ENCODE measurements around the gene SPINDOC. TPM values are rescaled to one million over a fixed set of nuclear protein-coding genes. Genes with fewer than 3 reads are reported as not detected.
"Not testable (repeated sequence)": the region's sequence is repeated elsewhere in the genome, so short reads cannot be mapped to it uniquely, and the experiment has no call there.

The SPINDOC gene
- total RNA-seq, 2 experiments from 2014 or later: 15.3 to 15.4 TPM

GRCh38 chr11:63847363-63847762, 34.1 kb downstream of the SPINDOC start:
- H3K9me3 Mint-ChIP-seq: no peaks in the 10 kb centered on the region
- peaks cover 8% of the 10 kb centered on the region for H3K36me3 Mint-ChIP-seq (ENCODE audit: low read depth)
- H3K27me3 Mint-ChIP-seq (ENCODE audit: low read depth): no peaks in the 10 kb centered on the region
- H3K4me3 Mint-ChIP-seq: no peak overlapping the region
- no peak overlapping the region for H3K27ac Mint-ChIP-seq
- intact Hi-C loops (cut with micrococcal nuclease): no loop called here
- CTCF ChIA-PET: interaction anchor here (1.1 to 1.5 kb wide), 2 partner anchors 10 to 98 kb away, joined by 3 to 6 read pairs; no protein-coding TSS in a partner anchor
- peaks cover 80% of the 10 kb centered on the region for H3K4me1 Mint-ChIP-seq (ENCODE audit: low read depth)
- DNase-seq: no peak

GRCh38 chr11:63849691-63850090, 36.4 kb downstream of the SPINDOC start:
- intact Hi-C loops (cut with micrococcal nuclease): no loop called here
- Mint-ChIP-seq H3K27ac (no peak overlapping the region), H3K4me3 (no peak overlapping the region), H3K4me1 (ENCODE audit: low read depth) (peaks cover 68% of the 10 kb centered on the region), H3K36me3 (ENCODE audit: low read depth) (peaks cover 11% of the 10 kb centered on the region), H3K9me3 (no peaks in the 10 kb centered on the region), H3K27me3 (ENCODE audit: low read depth) (no peaks in the 10 kb centered on the region)
- DNase-seq: no peak
- CTCF ChIA-PET: interaction anchor here (3.0 kb wide), 1 partner anchor 12 kb away, joined by 11 read pairs; no protein-coding TSS in a partner anchor

- intact Hi-C loops (cut with micrococcal nuclease): loop anchor here (1.0 kb wide), 1 partner anchor 12 kb away; the partner anchor contains the start of gene MARK2
- CTCF ChIA-PET: interaction anchor here (0.6 to 3.0 kb wide), 4 partner anchors 8 to 23 kb away, joined by 3 to 11 read pairs (median 3); no protein-coding TSS in a partner anchor
Observed at GRCh38 chr11:63850920-63851319, 37.7 kb downstream of the SPINDOC start.

GRCh38 chr11:63851364-63851763, 38.1 kb downstream of the SPINDOC start:
- Mint-ChIP-seq H3K27me3 (ENCODE audit: low read depth) (no peaks in the 10 kb centered on the region), H3K27ac (peak overlapping the region; percentile 26), H3K36me3 (ENCODE audit: low read depth) (peaks cover 11% of the 10 kb centered on the region), H3K4me3 (peak overlapping the region; percentile 10), H3K4me1 (ENCODE audit: low read depth) (peaks cover 65% of the 10 kb centered on the region), H3K9me3 (no peaks in the 10 kb centered on the region)
- DNase-seq: no peak
- intact Hi-C loops (cut with micrococcal nuclease): loop anchor here (1.0 kb wide), 1 partner anchor 12 kb away; the partner anchor contains the start of gene MARK2
- CTCF ChIA-PET: interaction anchor here (1.2 to 3.0 kb wide), 3 partner anchors 8 to 16 kb away, joined by 3 to 11 read pairs (median 3); no protein-coding TSS in a partner anchor

More at GRCh38 chr11:63850920-63851319, 37.7 kb downstream of the SPINDOC start:
- Mint-ChIP-seq H3K27me3 (ENCODE audit: low read depth) (no peaks in the 10 kb centered on the region), H3K4me3 (no peak overlapping the region), H3K9me3 (no peaks in the 10 kb centered on the region), H3K27ac (no peak overlapping the region), H3K4me1 (ENCODE audit: low read depth) (peaks cover 65% of the 10 kb centered on the region), H3K36me3 (ENCODE audit: low read depth) (peaks cover 12% of the 10 kb centered on the region)
- DNase-seq: no peak

GRCh38 chr11:63853476-63853875, 40.2 kb downstream of the SPINDOC start:
- intact Hi-C loops (cut with micrococcal nuclease): loop anchor here (2.0 kb wide), 1 partner anchor 13 kb away; no protein-coding TSS in a partner anchor
- H3K27ac Mint-ChIP-seq: no peak overlapping the region
- no peak for DNase-seq
- no peaks in the 10 kb centered on the region for H3K27me3 Mint-ChIP-seq (ENCODE audit: low read depth)
- peaks cover 55% of the 10 kb centered on the region for H3K4me1 Mint-ChIP-seq (ENCODE audit: low read depth)
- H3K9me3 Mint-ChIP-seq: no peaks in the 10 kb centered on the region
- peaks cover 11% of the 10 kb centered on the region for H3K36me3 Mint-ChIP-seq (ENCODE audit: low read depth)
- no peak overlapping the region for H3K4me3 Mint-ChIP-seq
- CTCF ChIA-PET: interaction anchor here (0.8 kb wide), 1 partner anchor 12 kb away, joined by 3 read pairs; no protein-coding TSS in a partner anchor

GRCh38 chr11:63854696-63855095, 41.4 kb downstream of the SPINDOC start:
- no peaks in the 10 kb centered on the region for H3K9me3 Mint-ChIP-seq
- H3K36me3 Mint-ChIP-seq (ENCODE audit: low read depth): peaks cover 11% of the 10 kb centered on the region
- H3K27ac Mint-ChIP-seq: no peak overlapping the region
- CTCF ChIA-PET: interaction anchor here (0.6 kb wide), 3 partner anchors 18 to 298 kb away, joined by 3 to 4 read pairs (median 3); no protein-coding TSS in a partner anchor
- DNase-seq: no peak
- H3K4me1 Mint-ChIP-seq (ENCODE audit: low read depth): peaks cover 49% of the 10 kb centered on the region
- H3K27me3 Mint-ChIP-seq (ENCODE audit: low read depth): no peaks in the 10 kb centered on the region
- intact Hi-C loops (cut with micrococcal nuclease): no loop called here
- H3K4me3 Mint-ChIP-seq: no peak overlapping the region

- peaks cover 41% of the 10 kb centered on the region for H3K4me1 Mint-ChIP-seq (ENCODE audit: low read depth)
- intact Hi-C loops (cut with micrococcal nuclease): no loop called here
- H3K27me3 Mint-ChIP-seq (ENCODE audit: low read depth): no peaks in the 10 kb centered on the region
- no peak overlapping the region for H3K27ac Mint-ChIP-seq
- peaks cover 14% of the 10 kb centered on the region for H3K36me3 Mint-ChIP-seq (ENCODE audit: low read depth)
- no peaks in the 10 kb centered on the region for H3K9me3 Mint-ChIP-seq
- CTCF ChIA-PET: interaction anchor here (1.1 to 1.5 kb wide), 3 partner anchors 14 to 42 kb away, joined by 3 to 5 read pairs (median 3); no protein-coding TSS in a partner anchor
- no peak overlapping the region for H3K4me3 Mint-ChIP-seq
- no peak for DNase-seq
Observed at GRCh38 chr11:63855975-63856374, 42.7 kb downstream of the SPINDOC start.

GRCh38 chr11:63858628-63859550, 45.6 kb downstream of the SPINDOC start:
- no peak overlapping the region for H3K4me3 Mint-ChIP-seq
- H3K36me3 Mint-ChIP-seq (ENCODE audit: low read depth): peaks cover 16% of the 10 kb centered on the region
- no peak for DNase-seq
- no peaks in the 10 kb centered on the region for H3K27me3 Mint-ChIP-seq (ENCODE audit: low read depth)
- H3K27ac Mint-ChIP-seq: no peak overlapping the region
- CTCF ChIA-PET: interaction anchor here (0.7 to 1.7 kb wide), 2 partner anchors 34 to 47 kb away, joined by 3 read pairs; no protein-coding TSS in a partner anchor
- peaks cover 38% of the 10 kb centered on the region for H3K4me1 Mint-ChIP-seq (ENCODE audit: low read depth)
- intact Hi-C loops (cut with micrococcal nuclease): no loop called here
- H3K9me3 Mint-ChIP-seq: no peaks in the 10 kb centered on the region

GRCh38 chr11:63862923-63863322, 49.7 kb downstream of the SPINDOC start:
- Mint-ChIP-seq H3K9me3 (no peaks in the 10 kb centered on the region), H3K27me3 (ENCODE audit: low read depth) (no peaks in the 10 kb centered on the region), H3K4me1 (ENCODE audit: low read depth) (peaks cover 57% of the 10 kb centered on the region), H3K36me3 (ENCODE audit: low read depth) (peaks cover 10% of the 10 kb centered on the region), H3K27ac (no peak overlapping the region), H3K4me3 (no peak overlapping the region)
- CTCF ChIA-PET: interaction anchor here (1.1 to 2.3 kb wide), 2 partner anchors 26 kb away, joined by 5 to 13 read pairs; no protein-coding TSS in a partner anchor
- intact Hi-C loops (cut with micrococcal nuclease): no loop called here
- no peak for DNase-seq

GRCh38 chr11:63863620-63864019, 50.4 kb downstream of the SPINDOC start:
- H3K27ac Mint-ChIP-seq; H3K4me3 Mint-ChIP-seq; H3K27me3 Mint-ChIP-seq (ENCODE audit: low read depth); H3K9me3 Mint-ChIP-seq; intact Hi-C loops (cut with micrococcal nuclease); DNase-seq: not testable (repeated sequence)
- peaks cover 60% of the 10 kb centered on the region for H3K4me1 Mint-ChIP-seq (ENCODE audit: low read depth)
- peaks cover 10% of the 10 kb centered on the region for H3K36me3 Mint-ChIP-seq (ENCODE audit: low read depth)
- CTCF ChIA-PET: interaction anchor here (0.6 to 2.3 kb wide), 2 partner anchors 26 to 1649 kb away, joined by 5 to 13 read pairs; no protein-coding TSS in a partner anchor

GRCh38 chr11:63866211-63866610, 53.0 kb downstream of the SPINDOC start:
- peaks cover 10% of the 10 kb centered on the region for H3K36me3 Mint-ChIP-seq (ENCODE audit: low read depth)
- no peak overlapping the region for H3K27ac Mint-ChIP-seq
- peaks cover 80% of the 10 kb centered on the region for H3K4me1 Mint-ChIP-seq (ENCODE audit: low read depth)
- H3K27me3 Mint-ChIP-seq (ENCODE audit: low read depth): no peaks in the 10 kb centered on the region
- CTCF ChIA-PET: interaction anchor here (0.6 to 1.9 kb wide), 7 partner anchors 10 to 227 kb away, joined by 3 to 8 read pairs (median 4); no protein-coding TSS in a partner anchor
- peak overlapping the region; percentile 11 for H3K4me3 Mint-ChIP-seq
- intact Hi-C loops (cut with micrococcal nuclease): loop anchor here (1.0 to 2.0 kb wide), 5 partner anchors 13 to 299 kb away; partner anchors contain the start of genes MARK2 and NAA40
- no peaks in the 10 kb centered on the region for H3K9me3 Mint-ChIP-seq
- peak; percentile 97 for DNase-seq

- Mint-ChIP-seq H3K9me3 (no peaks in the 10 kb centered on the region), H3K4me1 (ENCODE audit: low read depth) (peaks cover 85% of the 10 kb centered on the region), H3K4me3 (no peak overlapping the region), H3K27me3 (ENCODE audit: low read depth) (no peaks in the 10 kb centered on the region), H3K36me3 (ENCODE audit: low read depth) (peaks cover 6% of the 10 kb centered on the region), H3K27ac (no peak overlapping the region)
- intact Hi-C loops (cut with micrococcal nuclease): loop anchor here (2.0 kb wide), 3 partner anchors 15 to 71 kb away; partner anchors contain the start of gene NAA40
- no peak for DNase-seq
- CTCF ChIA-PET: interaction anchor here (0.9 to 1.9 kb wide), 7 partner anchors 8 to 52 kb away, joined by 3 to 8 read pairs (median 4); no protein-coding TSS in a partner anchor
Observed at GRCh38 chr11:63867511-63867910, 54.3 kb downstream of the SPINDOC start.

Data from activated naive CD4-positive, alpha-beta T cell treated with anti-CD3 and anti-CD28 coated beads for 36 hours (primary cell).